A673 (cell line): Measurements from ENCODE around the gene PDE4B.

Experiments used
- CTCF ChIP-seq: fragments of 300-800, 200-600 bp; sonication (generic); conservative IDR thresholded peaks from 2 replicates; pipeline ENCODE4 v1.5.1; 2017; ENCODE audit warnings: low read depth, mild to moderate bottlenecking, antibody characterized with exemption, low read length, moderate library complexity, mixed read lengths
- EZH2 ChIP-seq: fragments of 200-600 bp; sonication (generic); IDR thresholded peaks from 2 replicates; pipeline ENCODE4 v1.6.1; 2017; ENCODE audit warnings: borderline replicate concordance, low read depth, mild to moderate bottlenecking, mixed read lengths, antibody characterized with exemption, low read length; ENCODE audit not compliant: poor library complexity, severe bottlenecking

GRCh38 chr1:66401244-66401643 is 608.5 kb downstream of the PDE4B start:
- TF ChIP-seq CTCF (no peak), EZH2 (no peak)
